GM23338 (cell line): ENCODE data around the gene PCDHGA6. TPM values are rescaled to one million over a fixed set of nuclear protein-coding genes. Genes with fewer than 3 reads are reported as not detected.
"Not testable (repeated sequence)": the region's sequence is repeated elsewhere in the genome, so short reads cannot be mapped to it uniquely, and the experiment has no call there.

Experiments used
- ATAC-seq: fragments of 200-7000 bp; cut with Tn5 transposase; 3 replicates; pipeline ENCODE4 v1.9.1; 2020
- DNase-seq: peaks from one replicate; pipeline ENCODE4 v3.0.0-alpha.2; 2015; ENCODE audit warnings: low spot score
- H2AFZ ChIP-seq: fragments of 200-600 bp; sonication (generic); 2 replicates; pipeline ENCODE4 v1.8.0; 2016; ENCODE audit warnings: antibody characterized with exemption, mild to moderate bottlenecking, moderate library complexity
- H3F3A ChIP-seq: fragments of 200-600 bp; sonication (generic); replicated peaks from 2 replicates; pipeline ENCODE4 v1.8.0; 2017; ENCODE audit warnings: antibody characterized with exemption, mixed run types, low read depth
- H3K27ac ChIP-seq: fragments of 200-600 bp; sonication (generic); 2 replicates; pipeline ENCODE4 v1.6.1; 2016; ENCODE audit warnings: low read depth
- H3K27me3 ChIP-seq: fragments of 200-600 bp; sonication (generic); 2 replicates; pipeline ENCODE4 v1.8.0; 2016; ENCODE audit warnings: mild to moderate bottlenecking, mixed run types, moderate library complexity; ENCODE audit not compliant: insufficient read depth
- H3K36me3 ChIP-seq: fragments of 200-600 bp; sonication (generic); 2 replicates; pipeline ENCODE4 v1.8.0; 2016; ENCODE audit warnings: mild to moderate bottlenecking; ENCODE audit not compliant: insufficient read depth
- H3K4me1 ChIP-seq: fragments of 200-600 bp; sonication (generic); 2 replicates; pipeline ENCODE4 v1.8.0; 2016; ENCODE audit warnings: mild to moderate bottlenecking, moderate library complexity; ENCODE audit not compliant: insufficient read depth
- H3K4me2 ChIP-seq: fragments of 200-600 bp; sonication (generic); 2 replicates; pipeline ENCODE4 v1.7.1; 2017; ENCODE audit warnings: mixed run types
- H3K4me3 ChIP-seq: fragments of 200-600 bp; sonication (generic); 2 replicates; pipeline ENCODE4 v1.6.1; 2016; ENCODE audit warnings: mixed run types
- H3K79me2 ChIP-seq: fragments of 200-600 bp; sonication (generic); replicated peaks from 2 replicates; pipeline ENCODE4 v1.8.0; 2017; ENCODE audit warnings: mild to moderate bottlenecking; ENCODE audit not compliant: insufficient read depth
- H3K9me2 ChIP-seq: fragments of 200-600 bp; sonication (generic); 2 replicates; pipeline ENCODE4 v1.8.0; 2017; ENCODE audit not compliant: insufficient read depth
- H4K20me1 ChIP-seq: fragments of 200-600 bp; sonication (generic); replicated peaks from 2 replicates; pipeline ENCODE4 v1.8.0; 2017; ENCODE audit warnings: mild to moderate bottlenecking; ENCODE audit not compliant: insufficient read depth
- H3K27ac Mint-ChIP-seq: 2 replicates; pipeline ENCODE4 v1.8.0; 2020; ENCODE audit warnings: inconsistent platforms, mild to moderate bottlenecking, moderate library complexity, mixed read lengths
- H3K27me3 Mint-ChIP-seq: 3 replicates; pipeline ENCODE4 v1.8.0; 2022; ENCODE audit warnings: low read depth, mild to moderate bottlenecking, moderate library complexity, mixed read lengths, inconsistent platforms; ENCODE audit not compliant: insufficient read depth, poor library complexity
- H3K36me3 Mint-ChIP-seq: 3 replicates; pipeline ENCODE4 v1.8.0; 2021; ENCODE audit warnings: low read depth, mild to moderate bottlenecking, inconsistent platforms, moderate library complexity, mixed read lengths
- H3K4me1 Mint-ChIP-seq: 3 replicates; pipeline ENCODE4 v1.8.0; 2020; ENCODE audit warnings: mild to moderate bottlenecking, inconsistent platforms, mixed read lengths
- H3K4me3 Mint-ChIP-seq: 3 replicates; pipeline ENCODE4 v1.8.0; 2021; ENCODE audit warnings: moderate library complexity, mild to moderate bottlenecking, inconsistent platforms, mixed read lengths
- H3K9me3 Mint-ChIP-seq: 3 replicates; pipeline ENCODE4 v1.8.0; 2020; ENCODE audit warnings: moderate library complexity, mild to moderate bottlenecking, inconsistent platforms, mixed read lengths
- CREB1 ChIP-seq: fragments of 250-450 bp; sonication (Bioruptor Pico); IDR thresholded peaks from 2 replicates; pipeline ENCODE4 v1.5.0; 2020; ENCODE audit warnings: low read depth, mild to moderate bottlenecking, moderate library complexity
- EZH2 ChIP-seq: fragments of 200-600 bp; sonication (generic); IDR thresholded peaks from one replicate; pipeline ENCODE4 v1.8.0; 2017; ENCODE audit warnings: antibody characterized with exemption, mild to moderate bottlenecking, low read depth; ENCODE audit not compliant: unreplicated experiment
- NANOG ChIP-seq: IDR thresholded peaks from 2 replicates; pipeline ENCODE4 v1.6.1; 2016; ENCODE audit warnings: antibody characterized with exemption, borderline replicate concordance
- STAT1 ChIP-seq: IDR thresholded peaks from one replicate; pipeline ENCODE4 v1.6.1; 2016; ENCODE audit warnings: antibody characterized with exemption; ENCODE audit not compliant: unreplicated experiment
- ZNF114 ChIP-seq: fragments of 250-450 bp; sonication (Bioruptor Pico); IDR thresholded peaks from 2 replicates; pipeline ENCODE4 v1.5.0; 2020; ENCODE audit warnings: mild to moderate bottlenecking, moderate library complexity
- ZNF331 ChIP-seq: fragments of 250-450 bp; sonication (Bioruptor Pico); IDR thresholded peaks from 2 replicates; pipeline ENCODE4 v1.5.0; 2020; ENCODE audit warnings: low read depth, mild to moderate bottlenecking, moderate library complexity
- polyA plus RNA-seq: library from polyadenylated mRNA; unstranded; fragments of >200 nt; fragmentation: Nextera tagmentation; extraction: Ambion mirVana; gene quantifications from 2 replicates; pipeline ENCODE4 v1.2.1, GENCODE V29; 2016
- total RNA-seq: library from RNA; depleted of rRNA; stranded (reverse); fragments of >200 nt; shearing (Covaris generic); gene quantifications from 2 replicates; pipeline ENCODE4 v1.2.3, GENCODE V29; 2014
- TF ChIP-seq, protein P1 (sequence below): fragments of 250-450 bp; sonication (Bioruptor Pico); IDR thresholded peaks from 2 replicates; pipeline ENCODE4 v1.5.0; 2020; ENCODE audit warnings: mild to moderate bottlenecking, moderate library complexity
- TF ChIP-seq, protein P2 (sequence below): IDR thresholded peaks from 2 replicates; pipeline ENCODE4 v1.6.1; 2016; ENCODE audit warnings: antibody characterized with exemption

The PCDHGA6 gene
- total and polyA plus RNA-seq, 2 experiments from 2014 or later = 0.99 to 4.8 TPM

DNA sequence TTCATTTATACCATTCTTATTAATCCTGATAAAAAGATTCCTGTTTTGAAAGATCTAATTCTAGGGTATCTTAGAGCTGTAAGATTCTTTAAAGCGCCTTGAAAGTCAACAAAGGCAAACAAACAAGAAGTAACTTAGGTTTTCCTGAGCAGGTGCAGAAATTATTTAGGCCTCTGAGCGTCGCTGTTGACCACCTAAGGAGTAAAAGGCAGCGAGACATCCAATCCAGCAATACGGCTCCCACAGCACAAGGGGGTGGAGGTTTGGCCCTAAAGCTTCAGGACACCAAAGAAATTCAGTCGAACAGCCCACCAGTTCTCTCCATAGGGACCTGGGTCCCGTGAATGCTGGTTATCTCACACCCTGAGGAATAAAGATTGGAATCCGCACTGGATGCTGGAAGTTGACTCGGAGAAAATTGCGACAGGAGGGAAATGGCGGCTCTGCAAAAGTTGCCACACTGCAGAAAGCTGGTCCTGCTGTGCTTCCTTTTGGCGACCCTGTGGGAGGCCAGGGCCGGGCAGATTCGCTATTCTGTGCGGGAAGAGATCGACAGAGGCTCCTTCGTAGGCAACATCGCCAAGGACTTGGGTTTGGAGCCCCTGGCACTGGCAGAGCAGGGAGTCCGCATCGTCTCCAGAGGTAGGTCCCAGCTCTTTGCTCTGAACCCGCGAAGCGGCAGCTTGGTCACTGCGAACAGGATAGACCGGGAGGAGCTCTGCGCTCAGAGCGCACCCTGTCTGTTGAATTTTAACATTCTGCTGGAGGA is 35.0 kb upstream of the PCDHGA6 start, which contains the start of gene PCDHGA2 (continued):
- TF ChIP-seq, protein P1, sequence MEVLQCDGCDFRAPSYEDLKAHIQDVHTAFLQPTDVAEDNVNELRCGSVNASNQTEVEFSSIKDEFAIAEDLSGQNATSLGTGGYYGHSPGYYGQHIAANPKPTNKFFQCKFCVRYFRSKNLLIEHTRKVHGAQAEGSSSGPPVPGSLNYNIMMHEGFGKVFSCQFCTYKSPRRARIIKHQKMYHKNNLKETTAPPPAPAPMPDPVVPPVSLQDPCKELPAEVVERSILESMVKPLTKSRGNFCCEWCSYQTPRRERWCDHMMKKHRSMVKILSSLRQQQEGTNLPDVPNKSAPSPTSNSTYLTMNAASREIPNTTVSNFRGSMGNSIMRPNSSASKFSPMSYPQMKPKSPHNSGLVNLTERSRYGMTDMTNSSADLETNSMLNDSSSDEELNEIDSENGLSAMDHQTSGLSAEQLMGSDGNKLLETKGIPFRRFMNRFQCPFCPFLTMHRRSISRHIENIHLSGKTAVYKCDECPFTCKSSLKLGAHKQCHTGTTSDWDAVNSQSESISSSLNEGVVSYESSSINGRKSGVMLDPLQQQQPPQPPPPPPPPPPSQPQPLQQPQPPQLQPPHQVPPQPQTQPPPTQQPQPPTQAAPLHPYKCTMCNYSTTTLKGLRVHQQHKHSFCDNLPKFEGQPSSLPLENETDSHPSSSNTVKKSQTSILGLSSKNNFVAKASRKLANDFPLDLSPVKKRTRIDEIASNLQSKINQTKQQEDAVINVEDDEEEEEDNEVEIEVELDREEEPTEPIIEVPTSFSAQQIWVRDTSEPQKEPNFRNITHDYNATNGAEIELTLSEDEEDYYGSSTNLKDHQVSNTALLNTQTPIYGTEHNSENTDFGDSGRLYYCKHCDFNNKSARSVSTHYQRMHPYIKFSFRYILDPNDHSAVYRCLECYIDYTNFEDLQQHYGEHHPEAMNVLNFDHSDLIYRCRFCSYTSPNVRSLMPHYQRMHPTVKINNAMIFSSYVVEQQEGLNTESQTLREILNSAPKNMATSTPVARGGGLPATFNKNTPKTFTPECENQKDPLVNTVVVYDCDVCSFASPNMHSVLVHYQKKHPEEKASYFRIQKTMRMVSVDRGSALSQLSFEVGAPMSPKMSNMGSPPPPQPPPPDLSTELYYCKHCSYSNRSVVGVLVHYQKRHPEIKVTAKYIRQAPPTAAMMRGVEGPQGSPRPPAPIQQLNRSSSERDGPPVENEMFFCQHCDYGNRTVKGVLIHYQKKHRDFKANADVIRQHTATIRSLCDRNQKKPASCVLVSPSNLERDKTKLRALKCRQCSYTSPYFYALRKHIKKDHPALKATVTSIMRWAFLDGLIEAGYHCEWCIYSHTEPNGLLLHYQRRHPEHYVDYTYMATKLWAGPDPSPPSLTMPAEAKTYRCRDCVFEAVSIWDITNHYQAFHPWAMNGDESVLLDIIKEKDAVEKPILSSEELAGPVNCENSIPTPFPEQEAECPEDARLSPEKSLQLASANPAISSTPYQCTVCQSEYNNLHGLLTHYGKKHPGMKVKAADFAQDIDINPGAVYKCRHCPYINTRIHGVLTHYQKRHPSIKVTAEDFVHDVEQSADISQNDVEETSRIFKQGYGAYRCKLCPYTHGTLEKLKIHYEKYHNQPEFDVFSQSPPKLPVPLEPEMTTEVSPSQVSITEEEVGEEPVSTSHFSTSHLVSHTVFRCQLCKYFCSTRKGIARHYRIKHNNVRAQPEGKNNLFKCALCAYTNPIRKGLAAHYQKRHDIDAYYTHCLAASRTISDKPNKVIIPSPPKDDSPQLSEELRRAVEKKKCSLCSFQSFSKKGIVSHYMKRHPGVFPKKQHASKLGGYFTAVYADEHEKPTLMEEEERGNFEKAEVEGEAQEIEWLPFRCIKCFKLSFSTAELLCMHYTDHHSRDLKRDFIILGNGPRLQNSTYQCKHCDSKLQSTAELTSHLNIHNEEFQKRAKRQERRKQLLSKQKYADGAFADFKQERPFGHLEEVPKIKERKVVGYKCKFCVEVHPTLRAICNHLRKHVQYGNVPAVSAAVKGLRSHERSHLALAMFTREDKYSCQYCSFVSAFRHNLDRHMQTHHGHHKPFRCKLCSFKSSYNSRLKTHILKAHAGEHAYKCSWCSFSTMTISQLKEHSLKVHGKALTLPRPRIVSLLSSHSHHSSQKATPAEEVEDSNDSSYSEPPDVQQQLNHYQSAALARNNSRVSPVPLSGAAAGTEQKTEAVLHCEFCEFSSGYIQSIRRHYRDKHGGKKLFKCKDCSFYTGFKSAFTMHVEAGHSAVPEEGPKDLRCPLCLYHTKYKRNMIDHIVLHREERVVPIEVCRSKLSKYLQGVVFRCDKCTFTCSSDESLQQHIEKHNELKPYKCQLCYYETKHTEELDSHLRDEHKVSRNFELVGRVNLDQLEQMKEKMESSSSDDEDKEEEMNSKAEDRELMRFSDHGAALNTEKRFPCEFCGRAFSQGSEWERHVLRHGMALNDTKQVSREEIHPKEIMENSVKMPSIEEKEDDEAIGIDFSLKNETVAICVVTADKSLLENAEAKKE (CRISPR knock-in tag) = no peak

DNA sequence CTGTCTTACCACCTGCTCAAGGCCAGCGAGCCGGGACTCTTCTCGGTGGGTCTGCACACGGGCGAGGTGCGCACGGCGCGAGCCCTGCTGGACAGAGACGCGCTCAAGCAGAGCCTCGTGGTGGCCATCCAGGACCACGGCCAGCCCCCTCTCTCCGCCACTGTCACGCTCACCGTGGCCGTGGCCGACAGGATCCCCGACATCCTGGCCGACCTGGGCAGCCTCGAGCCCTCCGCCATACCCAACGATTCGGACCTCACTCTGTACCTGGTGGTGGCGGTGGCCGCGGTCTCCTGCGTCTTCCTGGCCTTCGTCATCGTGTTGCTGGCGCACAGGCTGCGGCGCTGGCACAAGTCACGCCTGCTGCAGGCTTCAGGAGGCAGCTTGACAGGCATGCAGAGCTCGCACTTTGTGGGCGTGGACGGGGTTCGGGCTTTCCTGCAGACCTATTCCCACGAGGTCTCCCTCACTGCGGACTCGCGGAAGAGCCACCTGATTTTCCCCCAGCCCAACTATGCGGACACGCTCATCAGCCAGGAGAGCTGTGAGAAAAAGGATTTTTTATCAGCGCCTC is 32.8 kb upstream of the PCDHGA6 start:
- not testable (repeated sequence) for H3K36me3 ChIP-seq, H3K4me1 ChIP-seq, H3K4me2 ChIP-seq, H3K27ac ChIP-seq, H3K27ac Mint-ChIP-seq, H3K4me1 Mint-ChIP-seq, H3K4me3 ChIP-seq, H3K27me3 Mint-ChIP-seq, H3K79me2 ChIP-seq, H3K27me3 ChIP-seq, DNase-seq, H3K4me3 Mint-ChIP-seq, H3K9me2 ChIP-seq, H2AFZ ChIP-seq, ATAC-seq, H3F3A ChIP-seq, H4K20me1 ChIP-seq
- Mint-ChIP-seq H3K36me3 (peaks cover 33% of the 10 kb centered on the region), H3K9me3 (peaks cover 72% of the 10 kb centered on the region)

DNA sequence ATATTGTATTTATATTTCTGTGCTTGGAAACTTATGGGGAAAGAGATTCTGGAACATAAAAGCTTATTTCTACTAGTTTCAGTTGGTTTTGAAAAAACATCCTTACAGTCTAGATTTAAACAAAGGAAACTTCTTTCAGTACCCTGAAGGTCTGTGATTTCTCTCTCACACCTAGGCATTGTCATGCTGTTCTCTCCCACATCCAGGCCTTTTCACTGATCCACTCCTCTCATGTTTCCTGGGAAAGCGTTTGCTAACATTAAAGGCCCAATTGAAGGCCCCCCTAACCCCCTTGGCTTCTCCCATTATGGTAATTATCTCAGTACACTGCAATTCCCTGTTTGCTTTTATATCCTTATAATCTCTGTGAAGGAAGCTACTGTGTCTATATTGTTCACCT is 30.9 kb upstream of the PCDHGA6 start:
- H3K27ac Mint-ChIP-seq = no peak overlapping the region
- DNase-seq = no peak
- Histone ChIP-seq H3F3A (no peaks in the 10 kb centered on the region), H3K9me2 (no peaks in the 10 kb centered on the region), H3K79me2 (no peaks in the 10 kb centered on the region), H3K4me3 (no peak overlapping the region), H2AFZ (no peak overlapping the region), H4K20me1 (no peaks in the 10 kb centered on the region), H3K36me3 (no peaks in the 10 kb centered on the region), H3K4me1 (no peaks in the 10 kb centered on the region), H3K27ac (no peak overlapping the region), H3K27me3 (no peaks in the 10 kb centered on the region), H3K4me2 (no peak overlapping the region)
- no peaks in the 10 kb centered on the region; the same call in 2 of the 3 replicates for H3K4me1 Mint-ChIP-seq
- peaks cover 42% of the 10 kb centered on the region for H3K36me3 Mint-ChIP-seq
- H3K27me3 Mint-ChIP-seq = peaks cover 2% of the 10 kb centered on the region
- H3K9me3 Mint-ChIP-seq = peaks cover 80% of the 10 kb centered on the region
- H3K4me3 Mint-ChIP-seq = no peak overlapping the region
- no peak for ATAC-seq
- TF ChIP-seq NANOG (no peak), ZNF114 (no peak), EZH2 (no peak), CREB1 (CRISPR knock-in tag) (no peak), STAT1 (no peak), ZNF331 (CRISPR knock-in tag) (no peak)
- TF ChIP-seq, protein P2, sequence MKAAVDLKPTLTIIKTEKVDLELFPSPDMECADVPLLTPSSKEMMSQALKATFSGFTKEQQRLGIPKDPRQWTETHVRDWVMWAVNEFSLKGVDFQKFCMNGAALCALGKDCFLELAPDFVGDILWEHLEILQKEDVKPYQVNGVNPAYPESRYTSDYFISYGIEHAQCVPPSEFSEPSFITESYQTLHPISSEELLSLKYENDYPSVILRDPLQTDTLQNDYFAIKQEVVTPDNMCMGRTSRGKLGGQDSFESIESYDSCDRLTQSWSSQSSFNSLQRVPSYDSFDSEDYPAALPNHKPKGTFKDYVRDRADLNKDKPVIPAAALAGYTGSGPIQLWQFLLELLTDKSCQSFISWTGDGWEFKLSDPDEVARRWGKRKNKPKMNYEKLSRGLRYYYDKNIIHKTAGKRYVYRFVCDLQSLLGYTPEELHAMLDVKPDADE = no peak
